ENCODE measurements around the gene OR10AD1. TPM values are rescaled to one million over a fixed set of nuclear protein-coding genes. Genes with fewer than 3 reads are reported as not detected.

The OR10AD1 gene
- total and polyA plus RNA-seq, 9 of the 15 experiments (the other 6 are each of a cell fraction or from before 2014, with no cell fraction given), result not detected

DNA sequence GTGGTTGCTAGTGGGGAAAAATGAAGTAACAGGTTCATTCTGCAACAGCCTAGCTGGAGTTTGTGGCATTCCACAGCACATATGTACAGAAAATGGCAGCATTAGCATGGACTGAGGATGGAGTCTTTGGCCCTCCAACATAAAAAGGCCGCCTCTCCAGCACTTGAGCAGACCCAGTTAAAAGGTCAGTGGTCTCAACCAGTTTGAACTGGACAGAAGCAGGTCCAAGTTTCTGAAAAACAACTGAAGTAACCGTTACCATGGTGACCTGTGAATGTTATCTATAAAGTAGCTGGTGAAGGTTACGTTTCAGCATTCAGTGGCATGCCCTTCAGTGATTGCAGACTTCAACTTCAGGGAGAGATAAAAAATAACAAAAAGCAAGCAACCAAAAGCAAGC, 34.1 kb upstream of the OR10AD1 start (continued):
- TF ChIP-seq U2AF2 (optimal IDR thresholded peaks at IDR 0.05; ENCODE audit: low read depth, low read length) (no peak), FOXJ2 (tag; IDR thresholded peaks at IDR 0.05) (0 out of 2 replicates have a peak, but pooled peaks have one; percentile 76), NFRKB (IDR thresholded peaks at IDR 0.05; ENCODE audit: low read depth) (no peak), GABPB1 (CRISPR knock-in tag; IDR thresholded peaks at IDR 0.05) (no peak), SMARCA4 (IDR thresholded peaks at IDR 0.05) (no peak), ZBTB7A (IDR thresholded peaks at IDR 0.05; ENCODE audit: borderline replicate concordance, control insufficient read depth, low read depth, low read length) (no peak), DNMT1 (IDR thresholded peaks at IDR 0.05) (no peak), TCF7L2 (IDR thresholded peaks at IDR 0.05; ENCODE audit: low read depth, low read length) (no peak), KLF16 (IDR thresholded peaks at IDR 0.05) (peak; percentile 69; the same call in 1 of the 2 replicates), POLR2AphosphoS2 (IDR thresholded peaks at IDR 0.05; ENCODE audit: low read length) (no peak)
- TF ChIP-seq, protein P1, sequence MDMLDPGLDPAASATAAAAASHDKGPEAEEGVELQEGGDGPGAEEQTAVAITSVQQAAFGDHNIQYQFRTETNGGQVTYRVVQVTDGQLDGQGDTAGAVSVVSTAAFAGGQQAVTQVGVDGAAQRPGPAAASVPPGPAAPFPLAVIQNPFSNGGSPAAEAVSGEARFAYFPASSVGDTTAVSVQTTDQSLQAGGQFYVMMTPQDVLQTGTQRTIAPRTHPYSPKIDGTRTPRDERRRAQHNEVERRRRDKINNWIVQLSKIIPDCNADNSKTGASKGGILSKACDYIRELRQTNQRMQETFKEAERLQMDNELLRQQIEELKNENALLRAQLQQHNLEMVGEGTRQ (CRISPR knock-in tag; IDR thresholded peaks at IDR 0.05), result no peak
- TF ChIP-seq, protein P2, sequence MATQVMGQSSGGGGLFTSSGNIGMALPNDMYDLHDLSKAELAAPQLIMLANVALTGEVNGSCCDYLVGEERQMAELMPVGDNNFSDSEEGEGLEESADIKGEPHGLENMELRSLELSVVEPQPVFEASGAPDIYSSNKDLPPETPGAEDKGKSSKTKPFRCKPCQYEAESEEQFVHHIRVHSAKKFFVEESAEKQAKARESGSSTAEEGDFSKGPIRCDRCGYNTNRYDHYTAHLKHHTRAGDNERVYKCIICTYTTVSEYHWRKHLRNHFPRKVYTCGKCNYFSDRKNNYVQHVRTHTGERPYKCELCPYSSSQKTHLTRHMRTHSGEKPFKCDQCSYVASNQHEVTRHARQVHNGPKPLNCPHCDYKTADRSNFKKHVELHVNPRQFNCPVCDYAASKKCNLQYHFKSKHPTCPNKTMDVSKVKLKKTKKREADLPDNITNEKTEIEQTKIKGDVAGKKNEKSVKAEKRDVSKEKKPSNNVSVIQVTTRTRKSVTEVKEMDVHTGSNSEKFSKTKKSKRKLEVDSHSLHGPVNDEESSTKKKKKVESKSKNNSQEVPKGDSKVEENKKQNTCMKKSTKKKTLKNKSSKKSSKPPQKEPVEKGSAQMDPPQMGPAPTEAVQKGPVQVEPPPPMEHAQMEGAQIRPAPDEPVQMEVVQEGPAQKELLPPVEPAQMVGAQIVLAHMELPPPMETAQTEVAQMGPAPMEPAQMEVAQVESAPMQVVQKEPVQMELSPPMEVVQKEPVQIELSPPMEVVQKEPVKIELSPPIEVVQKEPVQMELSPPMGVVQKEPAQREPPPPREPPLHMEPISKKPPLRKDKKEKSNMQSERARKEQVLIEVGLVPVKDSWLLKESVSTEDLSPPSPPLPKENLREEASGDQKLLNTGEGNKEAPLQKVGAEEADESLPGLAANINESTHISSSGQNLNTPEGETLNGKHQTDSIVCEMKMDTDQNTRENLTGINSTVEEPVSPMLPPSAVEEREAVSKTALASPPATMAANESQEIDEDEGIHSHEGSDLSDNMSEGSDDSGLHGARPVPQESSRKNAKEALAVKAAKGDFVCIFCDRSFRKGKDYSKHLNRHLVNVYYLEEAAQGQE (IDR thresholded peaks at IDR 0.05; ENCODE audit: borderline replicate concordance), result peak; percentile 98
- TF ChIP-seq, protein P2 (CRISPR knock-in tag; IDR thresholded peaks at IDR 0.05; ENCODE audit: low read depth), result no peak
- TF ChIP-seq, protein P3, sequence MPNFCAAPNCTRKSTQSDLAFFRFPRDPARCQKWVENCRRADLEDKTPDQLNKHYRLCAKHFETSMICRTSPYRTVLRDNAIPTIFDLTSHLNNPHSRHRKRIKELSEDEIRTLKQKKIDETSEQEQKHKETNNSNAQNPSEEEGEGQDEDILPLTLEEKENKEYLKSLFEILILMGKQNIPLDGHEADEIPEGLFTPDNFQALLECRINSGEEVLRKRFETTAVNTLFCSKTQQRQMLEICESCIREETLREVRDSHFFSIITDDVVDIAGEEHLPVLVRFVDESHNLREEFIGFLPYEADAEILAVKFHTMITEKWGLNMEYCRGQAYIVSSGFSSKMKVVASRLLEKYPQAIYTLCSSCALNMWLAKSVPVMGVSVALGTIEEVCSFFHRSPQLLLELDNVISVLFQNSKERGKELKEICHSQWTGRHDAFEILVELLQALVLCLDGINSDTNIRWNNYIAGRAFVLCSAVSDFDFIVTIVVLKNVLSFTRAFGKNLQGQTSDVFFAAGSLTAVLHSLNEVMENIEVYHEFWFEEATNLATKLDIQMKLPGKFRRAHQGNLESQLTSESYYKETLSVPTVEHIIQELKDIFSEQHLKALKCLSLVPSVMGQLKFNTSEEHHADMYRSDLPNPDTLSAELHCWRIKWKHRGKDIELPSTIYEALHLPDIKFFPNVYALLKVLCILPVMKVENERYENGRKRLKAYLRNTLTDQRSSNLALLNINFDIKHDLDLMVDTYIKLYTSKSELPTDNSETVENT (CRISPR knock-in tag; IDR thresholded peaks at IDR 0.05), result no peak
- TF ChIP-seq, protein P4, sequence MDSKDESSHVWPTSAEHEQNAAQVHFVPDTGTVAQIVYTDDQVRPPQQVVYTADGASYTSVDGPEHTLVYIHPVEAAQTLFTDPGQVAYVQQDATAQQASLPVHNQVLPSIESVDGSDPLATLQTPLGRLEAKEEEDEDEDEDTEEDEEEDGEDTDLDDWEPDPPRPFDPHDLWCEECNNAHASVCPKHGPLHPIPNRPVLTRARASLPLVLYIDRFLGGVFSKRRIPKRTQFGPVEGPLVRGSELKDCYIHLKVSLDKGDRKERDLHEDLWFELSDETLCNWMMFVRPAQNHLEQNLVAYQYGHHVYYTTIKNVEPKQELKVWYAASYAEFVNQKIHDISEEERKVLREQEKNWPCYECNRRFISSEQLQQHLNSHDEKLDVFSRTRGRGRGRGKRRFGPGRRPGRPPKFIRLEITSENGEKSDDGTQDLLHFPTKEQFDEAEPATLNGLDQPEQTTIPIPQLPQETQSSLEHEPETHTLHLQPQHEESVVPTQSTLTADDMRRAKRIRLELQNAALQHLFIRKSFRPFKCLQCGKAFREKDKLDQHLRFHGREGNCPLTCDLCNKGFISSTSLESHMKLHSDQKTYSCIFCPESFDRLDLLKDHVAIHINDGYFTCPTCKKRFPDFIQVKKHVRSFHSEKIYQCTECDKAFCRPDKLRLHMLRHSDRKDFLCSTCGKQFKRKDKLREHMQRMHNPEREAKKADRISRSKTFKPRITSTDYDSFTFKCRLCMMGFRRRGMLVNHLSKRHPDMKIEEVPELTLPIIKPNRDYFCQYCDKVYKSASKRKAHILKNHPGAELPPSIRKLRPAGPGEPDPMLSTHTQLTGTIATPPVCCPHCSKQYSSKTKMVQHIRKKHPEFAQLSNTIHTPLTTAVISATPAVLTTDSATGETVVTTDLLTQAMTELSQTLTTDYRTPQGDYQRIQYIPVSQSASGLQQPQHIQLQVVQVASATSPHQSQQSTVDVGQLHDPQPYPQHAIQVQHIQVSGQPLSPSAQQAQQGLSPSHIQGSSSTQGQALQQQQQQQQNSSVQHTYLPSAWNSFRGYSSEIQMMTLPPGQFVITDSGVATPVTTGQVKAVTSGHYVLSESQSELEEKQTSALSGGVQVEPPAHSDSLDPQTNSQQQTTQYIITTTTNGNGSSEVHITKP (IDR thresholded peaks at IDR 0.05; ENCODE audit: partially characterized antibody), result peak; percentile 6

Measured in K562 (cell line).